ENCODE data around the gene DDX27.

DNA sequence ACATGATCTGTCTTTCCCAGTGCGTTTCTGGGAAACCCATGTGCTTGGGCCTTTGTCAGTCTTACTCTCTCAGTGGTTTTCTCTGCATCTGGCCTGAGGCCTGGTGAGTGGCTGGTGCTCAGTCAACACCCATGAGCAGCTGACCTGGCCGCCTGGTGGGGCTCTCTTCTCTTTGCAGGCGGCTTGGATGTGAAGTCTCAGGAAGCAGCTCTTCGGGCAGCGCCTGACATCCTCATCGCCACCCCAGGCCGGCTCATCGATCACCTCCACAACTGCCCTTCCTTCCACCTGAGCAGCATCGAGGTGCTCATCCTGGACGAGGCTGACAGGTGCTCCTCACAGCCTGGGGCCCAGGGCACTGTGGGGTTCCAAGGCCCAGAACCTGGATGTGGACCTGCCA, 10.8 kb downstream of the DDX27 start:
- TF ChIP-seq, protein P1, sequence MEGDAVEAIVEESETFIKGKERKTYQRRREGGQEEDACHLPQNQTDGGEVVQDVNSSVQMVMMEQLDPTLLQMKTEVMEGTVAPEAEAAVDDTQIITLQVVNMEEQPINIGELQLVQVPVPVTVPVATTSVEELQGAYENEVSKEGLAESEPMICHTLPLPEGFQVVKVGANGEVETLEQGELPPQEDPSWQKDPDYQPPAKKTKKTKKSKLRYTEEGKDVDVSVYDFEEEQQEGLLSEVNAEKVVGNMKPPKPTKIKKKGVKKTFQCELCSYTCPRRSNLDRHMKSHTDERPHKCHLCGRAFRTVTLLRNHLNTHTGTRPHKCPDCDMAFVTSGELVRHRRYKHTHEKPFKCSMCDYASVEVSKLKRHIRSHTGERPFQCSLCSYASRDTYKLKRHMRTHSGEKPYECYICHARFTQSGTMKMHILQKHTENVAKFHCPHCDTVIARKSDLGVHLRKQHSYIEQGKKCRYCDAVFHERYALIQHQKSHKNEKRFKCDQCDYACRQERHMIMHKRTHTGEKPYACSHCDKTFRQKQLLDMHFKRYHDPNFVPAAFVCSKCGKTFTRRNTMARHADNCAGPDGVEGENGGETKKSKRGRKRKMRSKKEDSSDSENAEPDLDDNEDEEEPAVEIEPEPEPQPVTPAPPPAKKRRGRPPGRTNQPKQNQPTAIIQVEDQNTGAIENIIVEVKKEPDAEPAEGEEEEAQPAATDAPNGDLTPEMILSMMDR (IDR thresholded peaks at IDR 0.05): no peak
- no peak for TF ChIP-seq POLR2A (IDR thresholded peaks at IDR 0.05)
